GM18907 (cell line): Measurements from ENCODE around the gene SLC38A2.
A peak's percentile ranks its signal among the peaks of the same experiment; 100 is the strongest.

Experiments
- ATAC-seq: cut with Tn5 transposase; IDR thresholded peaks from one replicate; pipeline ENCODE4 v1.9.1; 2021; ENCODE audit warnings: mild to moderate bottlenecking, moderate library complexity; ENCODE audit not compliant: unreplicated experiment

SLC38A2 gene

GRCh38 chr12:46395388-46395787 lies 22.8 kb upstream of the SLC38A2 start:
- no peak for ATAC-seq

GRCh38 chr12:46391630-46392029 lies 19.1 kb upstream of the SLC38A2 start:
- no peak for ATAC-seq

- no peak for ATAC-seq
These were observed 18.3 kb upstream of the SLC38A2 start for GRCh38 chr12:46390881-46391280.

GRCh38 chr12:46390304-46390703 lies 17.7 kb upstream of the SLC38A2 start:
- no peak for ATAC-seq

GRCh38 chr12:46389031-46389616 lies 16.6 kb upstream of the SLC38A2 start:
- no peak for ATAC-seq

- peak; percentile 69 for ATAC-seq
These were observed 16.0 kb upstream of the SLC38A2 start for GRCh38 chr12:46388427-46389021.

GRCh38 chr12:46387670-46388069 lies 15.1 kb upstream of the SLC38A2 start:
- ATAC-seq, result no peak

- peak; percentile 32 for ATAC-seq
These were observed 14.5 kb upstream of the SLC38A2 start for GRCh38 chr12:46386877-46387629.

GRCh38 chr12:46386360-46386867 lies 13.8 kb upstream of the SLC38A2 start:
- ATAC-seq, result no peak

- no peak for ATAC-seq
These were observed 12.9 kb upstream of the SLC38A2 start for GRCh38 chr12:46385438-46385837.

GRCh38 chr12:46384451-46385309 lies 12.1 kb upstream of the SLC38A2 start:
- ATAC-seq, result no peak

GRCh38 chr12:46383654-46384450 lies 11.3 kb upstream of the SLC38A2 start:
- peak; percentile 39 for ATAC-seq

- peak; percentile 74 for ATAC-seq
These were observed 10.5 kb upstream of the SLC38A2 start for GRCh38 chr12:46382964-46383653.

- no peak for ATAC-seq
These were observed 9.9 kb upstream of the SLC38A2 start for GRCh38 chr12:46382408-46382963.

GRCh38 chr12:46380881-46381280 lies 8.3 kb upstream of the SLC38A2 start:
- no peak for ATAC-seq

GRCh38 chr12:46380022-46380796 lies 7.6 kb upstream of the SLC38A2 start:
- ATAC-seq, result no peak

GRCh38 chr12:46379352-46379751 lies 6.8 kb upstream of the SLC38A2 start:
- no peak for ATAC-seq

GRCh38 chr12:46378530-46378929 lies 6.0 kb upstream of the SLC38A2 start:
- ATAC-seq, result no peak

- no peak for ATAC-seq
These were observed 5.1 kb upstream of the SLC38A2 start for GRCh38 chr12:46377678-46378077.
